Right ventricle myocardium superior (tissue), 1 donor: ENCODE results near the gene CDC25B. TPM values are rescaled to one million over a fixed set of nuclear protein-coding genes. Genes with fewer than 3 reads are reported as not detected.
"Not testable (repeated sequence)": the region's sequence is repeated elsewhere in the genome, so short reads cannot be mapped to it uniquely, and the experiment has no call there.

Experiments used
- ATAC-seq: fragments of 200-7000 bp; cut with Tn5 transposase; one replicate; pipeline ENCODE4 v1.9.1; 2020; ENCODE audit warnings: mild to moderate bottlenecking; ENCODE audit not compliant: poor library complexity
- DNase-seq: peaks from one replicate; pipeline ENCODE4 v3.0.0-alpha.2; 2020
- intact Hi-C: fragments of 100-400 bp; cut with DNase I; formaldehyde crosslinking; loops from one replicate; pipeline ENCODE4 v1.11.2; 2022
- total RNA-seq: library from RNA; stranded (reverse); fragmentation: NEBNext Ultra II Directional; extraction: Animal tissue kit (Norgen Biotek cat#: 25700); gene quantifications from one replicate; pipeline ENCODE4 v1.2.1, GENCODE V29; 2021
- donor health status: DM: no; HTN: yes; CAD: no; lungs with severe emphysema.

Gene CDC25B
- total RNA-seq, 1 donor from 2014 or later = 5.7 TPM

- ATAC-seq (no peak), DNase-seq (no peak)
- intact Hi-C loops = no loop called here
Observed at GRCh38 chr20:3782597-3782996, 13.5 kb upstream of the CDC25B start.

DNA sequence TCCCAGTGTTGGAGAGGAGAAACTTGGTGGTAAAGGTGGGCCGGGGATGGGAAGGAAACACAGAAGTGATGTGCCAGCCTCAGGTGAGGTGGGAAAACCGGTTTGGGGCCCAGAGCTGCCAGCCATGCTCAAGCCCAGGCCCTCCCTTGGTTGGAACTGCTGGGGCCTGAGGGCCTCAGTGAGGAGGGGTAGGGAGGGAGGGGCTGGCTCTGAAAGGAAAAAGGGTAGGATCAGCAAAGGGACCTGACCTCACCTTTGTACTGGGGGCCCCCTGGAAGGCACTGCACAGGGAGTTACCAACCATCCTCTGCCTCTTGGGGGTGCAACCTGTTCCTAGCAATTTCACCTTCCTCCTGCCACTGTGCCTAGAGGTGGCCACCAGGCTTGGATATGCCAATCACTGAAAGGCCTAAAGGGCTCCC is 13.0 kb upstream of the CDC25B start:
- no peak for DNase-seq

DNA sequence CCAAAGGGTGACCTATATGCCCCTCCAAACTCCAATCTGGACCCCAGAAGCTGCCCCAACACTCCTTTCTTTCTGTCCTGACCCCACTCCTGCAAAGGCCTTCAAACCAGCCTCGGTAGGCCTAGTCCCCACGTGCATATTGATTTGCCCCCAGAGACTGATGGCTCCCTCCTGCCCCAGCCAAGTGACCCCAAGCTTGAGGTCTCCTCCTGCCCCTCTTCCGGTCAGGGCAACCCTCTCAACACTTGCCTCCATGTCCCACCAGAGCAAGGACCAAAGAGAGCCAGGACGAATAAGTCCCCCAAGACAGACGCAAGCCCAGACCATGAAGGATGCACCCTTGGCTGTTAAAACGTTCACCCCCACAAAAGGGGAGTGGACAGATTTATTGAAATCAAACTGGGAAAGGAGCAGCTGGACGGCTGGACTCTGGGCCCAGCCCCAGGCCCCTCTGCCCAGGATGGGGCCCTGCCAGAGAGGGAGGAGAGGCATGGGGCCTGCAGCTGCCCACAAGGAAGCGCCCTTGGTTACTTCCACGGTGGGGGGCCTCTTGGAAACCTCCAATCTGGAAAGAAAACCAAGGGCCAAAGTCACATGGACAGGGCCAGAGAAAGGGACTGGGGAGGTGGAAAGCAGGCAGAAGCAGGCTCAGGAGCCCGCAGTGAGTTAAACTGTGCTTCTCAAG is 12.5 kb upstream of the CDC25B start:
- intact Hi-C loops = no loop called here
- DNase-seq (no peak), ATAC-seq (no peak)

More for the DNA sequence above, 13.0 kb upstream of the CDC25B start:
- intact Hi-C loops = no loop called here
- no peak for ATAC-seq

- DNase-seq (no peak), ATAC-seq (no peak)
- intact Hi-C loops = no loop called here
Observed at GRCh38 chr20:3784216-3784853, 11.8 kb upstream of the CDC25B start.

GRCh38 chr20:3784863-3785239 is 11.3 kb upstream of the CDC25B start:
- no peak for ATAC-seq
- no peak for DNase-seq
- intact Hi-C loops = no loop called here

DNA sequence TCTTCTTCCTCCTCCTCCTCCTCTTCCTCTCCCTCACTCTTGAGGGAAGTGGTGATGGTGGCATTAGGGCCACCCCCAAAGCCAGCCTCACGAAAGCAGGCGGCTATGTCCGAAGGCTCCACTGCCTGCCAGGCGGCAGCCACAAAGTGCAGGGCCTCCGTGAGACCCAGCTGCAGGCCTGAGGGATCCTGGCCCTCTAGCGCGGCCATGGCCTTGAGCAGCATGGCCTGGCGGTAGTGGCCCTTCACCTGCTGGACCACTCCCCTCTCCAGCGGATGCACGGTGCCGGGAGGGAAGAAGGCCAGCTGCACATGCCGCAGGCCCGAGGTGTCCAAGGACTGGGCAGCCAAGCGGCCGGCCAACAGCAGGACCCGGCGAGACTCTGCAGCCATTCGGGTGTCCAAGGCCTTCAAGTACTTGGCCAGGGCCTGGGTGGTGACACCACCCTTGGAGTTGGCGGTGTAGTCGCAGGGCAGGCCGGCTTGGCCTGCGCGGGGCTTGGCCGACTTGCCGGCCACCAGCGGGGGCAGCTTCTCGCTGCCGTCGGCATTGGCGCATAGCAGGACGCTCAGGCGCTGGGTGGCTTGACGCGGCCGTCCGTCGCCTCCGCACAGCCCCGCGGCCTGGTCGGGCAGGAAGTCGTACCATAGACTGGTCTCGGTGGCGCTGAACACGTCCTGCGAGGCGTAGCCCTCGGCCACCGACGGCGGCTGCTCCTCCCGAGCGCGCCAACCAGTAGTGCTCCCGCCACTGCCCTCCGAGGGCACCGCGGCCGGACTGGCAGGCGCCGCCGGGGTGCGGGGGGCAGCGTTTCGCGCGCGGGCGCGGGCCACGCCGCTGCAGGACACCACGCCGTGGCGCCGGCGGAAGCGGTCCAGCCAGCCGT is 10.6 kb upstream of the CDC25B start:
- DNase-seq (no peak), ATAC-seq (peak; percentile 2)
- intact Hi-C loops = no loop called here

GRCh38 chr20:3786126-3786484 is 10.0 kb upstream of the CDC25B start:
- DNase-seq = peak; percentile 72
- intact Hi-C loops = no loop called here
- peak; percentile 10 for ATAC-seq

DNA sequence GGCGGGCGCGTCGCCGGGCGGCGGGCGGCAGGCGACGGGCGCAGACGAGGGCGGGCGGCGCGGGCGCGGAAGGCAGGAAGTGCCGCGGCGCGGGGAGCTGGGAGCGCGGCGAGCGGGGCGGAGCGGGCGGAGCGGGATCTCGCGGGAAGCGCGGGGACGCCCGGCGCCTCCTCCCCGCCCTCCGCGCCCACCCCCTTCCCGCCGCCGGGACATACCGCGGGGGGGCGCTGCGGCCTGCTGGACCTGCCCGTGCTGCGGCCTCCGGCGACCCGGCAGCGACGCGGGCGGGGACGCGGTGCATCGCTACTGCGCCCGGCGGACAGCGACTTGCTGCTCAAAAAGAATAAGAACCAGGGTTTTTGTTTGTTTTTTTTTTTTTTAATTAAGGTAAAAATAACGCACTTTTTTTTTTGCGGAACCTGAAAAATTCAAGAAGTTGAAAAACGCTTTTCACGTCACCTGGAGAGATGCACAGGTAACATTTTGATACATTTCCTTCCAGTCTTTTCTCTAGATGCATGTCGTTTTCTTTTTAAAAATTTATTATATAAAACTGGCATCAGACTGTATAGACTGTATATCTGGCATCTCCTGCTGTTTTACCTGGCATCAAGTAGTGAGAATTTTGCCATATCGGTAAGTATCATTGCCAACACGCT is 9.3 kb upstream of the CDC25B start, which contains the start of gene CENPB:
Gene CENPB, minus strand, starts transcription at position 76 of the 659 bp plus-strand sequence. CDS start 257 bp downstream, outside the sequence.
- DNase-seq (peak; percentile 94), ATAC-seq (peak; percentile 96)
- intact Hi-C loops = no loop called here

DNA sequence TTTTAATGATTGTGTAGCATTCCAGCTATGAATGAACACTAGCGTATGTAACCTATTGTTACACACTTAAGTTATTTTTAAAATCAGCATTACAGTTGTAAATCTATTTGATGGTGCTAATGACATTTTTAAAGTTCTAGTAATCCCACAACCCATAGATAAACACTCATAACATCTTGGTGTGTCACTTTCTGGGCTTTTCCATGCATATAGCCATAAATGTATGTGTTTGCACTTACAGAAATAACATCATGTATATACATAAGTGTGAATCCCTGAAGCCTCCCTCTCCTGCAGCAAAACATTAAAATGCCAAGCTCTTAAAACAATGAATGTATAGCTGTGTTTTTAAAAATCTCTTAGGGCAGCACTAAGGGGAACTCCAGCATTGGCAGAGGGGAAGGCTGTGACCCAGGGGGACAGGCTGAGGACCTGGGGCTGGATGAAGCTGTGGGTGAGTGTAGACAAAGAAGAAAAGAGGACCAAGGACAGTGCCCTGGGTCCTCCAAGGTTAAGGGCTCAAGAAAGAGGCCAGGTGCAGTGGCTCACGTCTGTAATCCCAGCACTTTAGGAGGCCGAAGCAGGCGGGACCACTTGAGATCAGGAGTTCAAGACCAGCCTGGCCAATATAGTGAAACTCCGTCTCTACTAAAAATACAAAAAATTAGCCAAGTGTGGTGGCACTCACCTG is 8.6 kb upstream of the CDC25B start:
- ATAC-seq (no peak), DNase-seq (no peak)
- intact Hi-C loops = no loop called here

- intact Hi-C loops = no loop called here
- DNase-seq (no peak), ATAC-seq (no peak)
Observed at GRCh38 chr20:3788685-3789155, 7.4 kb upstream of the CDC25B start.

DNA sequence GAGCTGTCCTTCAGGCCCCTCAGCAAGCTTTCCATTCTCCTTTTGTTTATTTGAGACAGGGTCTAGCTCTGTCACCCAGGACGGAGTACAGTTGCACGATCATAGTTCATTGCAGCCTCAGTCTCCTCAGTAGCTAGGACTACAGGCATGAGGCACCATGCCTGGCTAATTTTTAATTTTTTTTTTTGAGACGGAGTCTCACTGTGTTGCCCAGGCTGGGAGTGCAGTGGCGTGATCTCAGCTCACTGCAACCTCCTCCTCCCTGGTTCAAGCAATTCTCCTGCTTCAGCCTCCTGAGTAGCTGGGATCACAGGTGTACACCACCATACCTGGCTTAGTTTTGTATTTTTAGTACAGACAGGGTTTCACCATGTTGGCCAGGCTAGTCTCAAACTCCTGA is 6.9 kb upstream of the CDC25B start:
- ATAC-seq, DNase-seq, intact Hi-C loops: not testable (repeated sequence)

DNA sequence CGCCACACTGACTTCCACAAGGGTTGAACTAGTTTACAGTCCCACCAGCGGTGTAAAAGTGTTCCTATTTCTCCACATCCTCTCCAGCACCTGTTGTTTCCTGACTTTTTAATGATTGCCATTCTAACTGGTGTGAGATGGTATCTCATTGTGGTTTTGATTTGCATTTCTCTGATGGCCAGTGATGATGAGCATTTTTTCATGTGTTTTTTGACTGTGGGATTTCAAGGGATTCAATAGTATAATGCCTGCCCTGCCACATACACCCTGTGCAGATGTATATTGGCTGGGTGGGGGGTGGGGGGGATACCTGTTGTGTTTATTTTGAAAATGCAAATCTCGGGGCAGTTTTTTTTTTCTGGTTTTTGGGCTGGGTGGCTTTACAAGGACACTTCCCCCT is 1.9 kb upstream of the CDC25B start:
- intact Hi-C loops, DNase-seq, ATAC-seq: not testable (repeated sequence)

GRCh38 chr20:3794701-3795420 is 1.2 kb upstream of the CDC25B start:
- intact Hi-C loops = no loop called here
- ATAC-seq (no peak), DNase-seq (no peak)

GRCh38 chr20:3796477-3797225 is 541 bp downstream of the CDC25B start:
- no peak for ATAC-seq
- intact Hi-C loops = no loop called here
- no peak for DNase-seq

DNA sequence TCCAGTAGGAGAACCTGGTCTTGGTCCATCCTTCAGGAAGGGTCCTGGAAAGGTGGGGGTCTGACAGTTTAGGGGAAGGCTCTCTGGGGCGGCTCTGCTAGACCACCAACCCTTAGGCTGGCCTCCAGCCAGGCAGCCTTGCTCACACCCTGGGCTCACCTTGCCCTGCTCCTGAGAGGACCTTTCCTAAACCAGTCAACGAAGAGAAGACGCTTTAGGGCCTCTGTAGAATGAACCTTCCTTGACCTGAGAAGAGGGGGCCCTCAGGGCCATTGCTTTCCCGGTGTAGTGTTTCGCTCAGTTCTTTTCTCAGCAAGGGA is 1.1 kb downstream of the CDC25B start:
- DNase-seq (no peak), ATAC-seq (no peak)
- intact Hi-C loops = no loop called here

GRCh38 chr20:3797592-3798372 is 1.7 kb downstream of the CDC25B start:
- no peak for DNase-seq
- no peak for ATAC-seq
- intact Hi-C loops = no loop called here

DNA sequence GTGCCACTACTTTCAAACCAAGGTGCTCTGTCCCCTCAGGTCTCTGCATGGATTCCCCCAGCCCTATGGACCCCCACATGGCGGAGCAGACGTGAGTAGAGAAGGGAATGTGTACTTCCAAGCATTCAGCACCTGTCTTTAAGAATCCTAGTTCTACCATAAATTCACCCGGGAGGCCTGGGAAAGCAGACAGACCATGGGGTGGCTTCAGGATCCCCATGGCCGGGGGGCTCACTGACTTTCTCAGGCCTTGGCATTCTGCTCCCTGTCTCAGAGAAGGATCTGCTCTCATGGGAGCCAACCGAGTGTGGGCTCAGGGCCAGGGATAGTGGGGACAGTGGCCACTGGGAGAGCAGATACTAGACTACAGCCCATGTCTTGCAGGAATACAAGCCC is 2.3 kb downstream of the CDC25B start:
- intact Hi-C loops = no loop called here
- ATAC-seq = no peak
- no peak for DNase-seq
